Karpas-422 (cell line): ENCODE results near the gene AQP1. TPM values are rescaled to one million over a fixed set of nuclear protein-coding genes. Genes with fewer than 3 reads are reported as not detected.

Experiments
- DNase-seq: peaks from one replicate; pipeline ENCODE4 v3.0.0-alpha.2; 2015
- H2AFZ ChIP-seq: fragments of 200-600 bp; sonication (generic); 2 replicates; pipeline ENCODE4 v1.6.1; 2014; ENCODE audit warnings: antibody characterized with exemption, low read length, mixed read lengths
- H3K27ac ChIP-seq: fragments of 200-600 bp; sonication (generic); 2 replicates; pipeline ENCODE4 v1.5.1; 2014; ENCODE audit warnings: mild to moderate bottlenecking, low read length, moderate library complexity
- H3K27me3 ChIP-seq: fragments of 200-600 bp; sonication (generic); 2 replicates; pipeline ENCODE4 v1.6.1; 2014; ENCODE audit warnings: low read length, mixed read lengths
- H3K36me3 ChIP-seq: fragments of 200-600 bp; sonication (generic); 2 replicates; pipeline ENCODE4 v1.6.1; 2014; ENCODE audit warnings: low read length, mixed read lengths; ENCODE audit not compliant: insufficient read depth
- H3K4me1 ChIP-seq: fragments of 200-600 bp; sonication (generic); 2 replicates; pipeline ENCODE4 v1.6.1; 2014; ENCODE audit warnings: mild to moderate bottlenecking, low read length, mixed read lengths
- H3K4me2 ChIP-seq: fragments of 200-600 bp; sonication (generic); 2 replicates; pipeline ENCODE4 v1.6.1; 2014; ENCODE audit warnings: low read length, low read depth, mild to moderate bottlenecking; ENCODE audit not compliant: poor library complexity, severe bottlenecking
- H3K4me3 ChIP-seq: fragments of 200-600 bp; sonication (generic); 2 replicates; pipeline ENCODE4 v1.5.1; 2014; ENCODE audit warnings: mild to moderate bottlenecking, antibody characterized with exemption, low read length, mixed read lengths
- H3K79me2 ChIP-seq: fragments of 200-600 bp; sonication (generic); 2 replicates; pipeline ENCODE4 v1.6.1; 2014; ENCODE audit warnings: mild to moderate bottlenecking, low read length, mixed read lengths
- H3K9ac ChIP-seq: fragments of 200-600 bp; sonication (generic); 2 replicates; pipeline ENCODE4 v1.6.0; 2014; ENCODE audit warnings: low read length
- H3K9me2 ChIP-seq: fragments of 200-600 bp; sonication (generic), shearing (Covaris generic); replicated peaks from 2 replicates; pipeline ENCODE4 v1.6.0; 2014; ENCODE audit warnings: mild to moderate bottlenecking, low read length, moderate library complexity; ENCODE audit not compliant: insufficient read depth
- H3K9me3 ChIP-seq: fragments of 300-700, 200-600 bp; sonication (generic); 2 replicates; pipeline ENCODE4 v1.6.1; 2014; ENCODE audit warnings: low read length, mixed read lengths
- H4K20me1 ChIP-seq: fragments of 200-600 bp; sonication (generic); 2 replicates; pipeline ENCODE4 v1.6.1; 2014; ENCODE audit warnings: mild to moderate bottlenecking, antibody characterized with exemption, low read length, low read depth; ENCODE audit not compliant: insufficient read depth
- total RNA-seq: library from RNA; depleted of rRNA; stranded (reverse); fragments of >200 nt; shearing (Covaris generic); gene quantifications from 2 replicates; pipeline ENCODE4 v1.2.3, GENCODE V29; 2014; ENCODE audit warnings: low replicate concordance

Gene AQP1
- total RNA-seq, 1 experiment from 2014 or later: 0.82 TPM

GRCh38 chr7:30916255-30916654 is 4.6 kb downstream of the AQP1 start:
- Histone ChIP-seq H3K79me2 (no peaks in the 10 kb centered on the region), H3K9me3 (no peaks in the 10 kb centered on the region), H3K4me2 (no peak overlapping the region), H3K27ac (no peak overlapping the region), H3K36me3 (no peaks in the 10 kb centered on the region), H3K4me3 (no peak overlapping the region), H2AFZ (no peak overlapping the region), H3K9ac (no peak overlapping the region), H3K27me3 (no peaks in the 10 kb centered on the region), H3K4me1 (no peaks in the 10 kb centered on the region), H4K20me1 (no peaks in the 10 kb centered on the region), H3K9me2 (no peaks in the 10 kb centered on the region)
- no peak for DNase-seq

DNA sequence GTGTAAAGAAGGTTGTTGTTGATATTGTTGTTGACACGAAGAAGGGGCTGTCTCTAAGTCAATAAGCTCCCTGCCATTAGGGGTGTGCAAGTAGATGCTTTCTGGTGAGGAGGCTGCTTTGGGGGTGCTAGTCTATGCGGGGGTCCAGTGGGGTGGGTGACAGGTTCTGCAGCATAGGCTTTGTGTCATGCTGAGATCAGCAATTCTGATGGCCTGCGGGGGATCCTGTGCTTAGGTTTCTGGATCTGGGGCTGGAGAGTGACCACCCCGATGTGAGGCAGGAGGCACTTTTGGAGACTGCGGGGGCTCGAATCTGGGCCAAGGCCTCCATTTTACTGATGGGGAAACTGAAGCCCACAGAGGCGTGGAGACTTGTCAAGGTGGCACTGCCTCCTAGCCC is 5.1 kb downstream of the AQP1 start:
- Histone ChIP-seq H3K9ac (no peak overlapping the region), H3K27me3 (no peaks in the 10 kb centered on the region), H3K9me2 (no peaks in the 10 kb centered on the region), H3K4me1 (no peaks in the 10 kb centered on the region), H3K9me3 (no peaks in the 10 kb centered on the region), H4K20me1 (no peaks in the 10 kb centered on the region), H3K4me3 (no peak overlapping the region), H3K27ac (no peak overlapping the region), H2AFZ (no peak overlapping the region), H3K79me2 (no peaks in the 10 kb centered on the region), H3K36me3 (no peaks in the 10 kb centered on the region), H3K4me2 (no peak overlapping the region)
- no peak for DNase-seq

DNA sequence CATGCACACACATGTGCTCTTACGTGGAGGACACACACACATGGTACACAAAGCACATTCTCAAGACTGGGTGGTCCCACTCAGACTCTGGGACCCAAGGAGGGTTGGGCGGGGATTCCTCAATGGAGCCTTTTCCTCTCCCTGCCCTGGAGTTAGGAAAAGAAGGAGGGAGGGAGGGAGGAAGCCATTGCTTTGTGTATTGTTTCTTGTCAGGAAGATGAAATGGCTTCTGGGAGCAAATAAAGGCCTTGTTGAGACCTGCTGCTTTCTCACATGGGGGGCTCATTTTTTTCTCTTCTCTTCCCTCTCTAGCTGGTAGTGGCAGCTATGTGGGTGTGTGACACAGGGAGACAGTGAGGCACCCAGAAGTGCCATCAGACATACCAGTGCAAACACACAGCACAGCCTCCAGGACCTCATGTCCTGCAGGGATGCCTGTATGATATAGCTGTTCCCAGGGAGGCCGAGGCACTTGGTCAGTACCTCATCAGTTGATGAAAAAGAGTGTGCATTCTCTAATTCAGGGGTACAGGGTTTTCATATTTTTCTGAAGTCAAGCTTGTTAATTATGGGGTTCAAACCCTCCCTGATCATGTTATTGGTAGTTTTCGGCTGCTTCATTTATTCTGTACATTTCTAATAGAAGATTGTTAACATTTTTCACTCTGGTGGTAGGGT is 5.7 kb downstream of the AQP1 start:
- no peaks in the 10 kb centered on the region for H4K20me1 ChIP-seq
- H3K27ac ChIP-seq: no peak overlapping the region
- H3K9me3 ChIP-seq: no peaks in the 10 kb centered on the region
- H3K4me3 ChIP-seq: no peak overlapping the region
- H3K27me3 ChIP-seq: no peaks in the 10 kb centered on the region
- H3K36me3 ChIP-seq: no peaks in the 10 kb centered on the region
- H3K4me2 ChIP-seq: no peak overlapping the region
- no peaks in the 10 kb centered on the region for H3K79me2 ChIP-seq
- no peak overlapping the region for H3K9ac ChIP-seq
- no peaks in the 10 kb centered on the region for H3K4me1 ChIP-seq
- H2AFZ ChIP-seq: no peak overlapping the region
- DNase-seq: no peak
- H3K9me2 ChIP-seq: no peaks in the 10 kb centered on the region

DNA sequence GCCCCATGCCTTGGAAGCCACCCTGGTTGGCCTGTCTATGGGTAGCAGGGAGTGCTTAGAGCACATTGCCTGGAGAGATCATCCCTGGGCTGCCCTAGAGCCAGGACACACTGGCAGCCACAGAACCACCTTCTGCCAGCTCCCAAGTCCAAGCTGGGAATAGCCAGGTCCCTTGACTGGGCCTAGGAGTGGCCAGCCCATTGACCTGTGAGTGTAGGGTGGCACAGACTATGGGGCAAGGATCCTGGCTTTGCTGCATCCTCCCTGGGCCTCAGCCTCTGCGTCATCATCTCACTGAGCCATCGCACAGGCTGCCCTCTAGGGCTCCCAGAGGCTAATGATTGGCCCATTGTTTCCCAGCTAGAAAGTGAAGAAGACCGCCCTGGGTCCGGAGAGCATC is 7.0 kb downstream of the AQP1 start:
- H3K9me2 ChIP-seq: no peaks in the 10 kb centered on the region
- H3K9me3 ChIP-seq: no peaks in the 10 kb centered on the region
- H3K9ac ChIP-seq: no peak overlapping the region
- H3K27ac ChIP-seq: no peak overlapping the region
- H3K4me2 ChIP-seq: no peak overlapping the region
- no peak for DNase-seq
- H3K4me1 ChIP-seq: no peaks in the 10 kb centered on the region
- H4K20me1 ChIP-seq: no peaks in the 10 kb centered on the region
- no peak overlapping the region for H3K4me3 ChIP-seq
- H2AFZ ChIP-seq: no peak overlapping the region
- no peaks in the 10 kb centered on the region for H3K27me3 ChIP-seq
- H3K79me2 ChIP-seq: no peaks in the 10 kb centered on the region
- H3K36me3 ChIP-seq: no peaks in the 10 kb centered on the region

- no peak for DNase-seq
- no peaks in the 10 kb centered on the region for H3K27me3 ChIP-seq
- no peak overlapping the region for H3K4me3 ChIP-seq
- H3K9me3 ChIP-seq: no peaks in the 10 kb centered on the region
- H3K4me2 ChIP-seq: no peak overlapping the region
- no peaks in the 10 kb centered on the region for H3K36me3 ChIP-seq
- no peak overlapping the region for H2AFZ ChIP-seq
- no peaks in the 10 kb centered on the region for H3K9me2 ChIP-seq
- H3K9ac ChIP-seq: no peak overlapping the region
- H3K79me2 ChIP-seq: no peaks in the 10 kb centered on the region
- H4K20me1 ChIP-seq: no peaks in the 10 kb centered on the region
- no peak overlapping the region for H3K27ac ChIP-seq
- H3K4me1 ChIP-seq: no peaks in the 10 kb centered on the region
These were observed 8.4 kb downstream of the AQP1 start for GRCh38 chr7:30920021-30920583.

DNA sequence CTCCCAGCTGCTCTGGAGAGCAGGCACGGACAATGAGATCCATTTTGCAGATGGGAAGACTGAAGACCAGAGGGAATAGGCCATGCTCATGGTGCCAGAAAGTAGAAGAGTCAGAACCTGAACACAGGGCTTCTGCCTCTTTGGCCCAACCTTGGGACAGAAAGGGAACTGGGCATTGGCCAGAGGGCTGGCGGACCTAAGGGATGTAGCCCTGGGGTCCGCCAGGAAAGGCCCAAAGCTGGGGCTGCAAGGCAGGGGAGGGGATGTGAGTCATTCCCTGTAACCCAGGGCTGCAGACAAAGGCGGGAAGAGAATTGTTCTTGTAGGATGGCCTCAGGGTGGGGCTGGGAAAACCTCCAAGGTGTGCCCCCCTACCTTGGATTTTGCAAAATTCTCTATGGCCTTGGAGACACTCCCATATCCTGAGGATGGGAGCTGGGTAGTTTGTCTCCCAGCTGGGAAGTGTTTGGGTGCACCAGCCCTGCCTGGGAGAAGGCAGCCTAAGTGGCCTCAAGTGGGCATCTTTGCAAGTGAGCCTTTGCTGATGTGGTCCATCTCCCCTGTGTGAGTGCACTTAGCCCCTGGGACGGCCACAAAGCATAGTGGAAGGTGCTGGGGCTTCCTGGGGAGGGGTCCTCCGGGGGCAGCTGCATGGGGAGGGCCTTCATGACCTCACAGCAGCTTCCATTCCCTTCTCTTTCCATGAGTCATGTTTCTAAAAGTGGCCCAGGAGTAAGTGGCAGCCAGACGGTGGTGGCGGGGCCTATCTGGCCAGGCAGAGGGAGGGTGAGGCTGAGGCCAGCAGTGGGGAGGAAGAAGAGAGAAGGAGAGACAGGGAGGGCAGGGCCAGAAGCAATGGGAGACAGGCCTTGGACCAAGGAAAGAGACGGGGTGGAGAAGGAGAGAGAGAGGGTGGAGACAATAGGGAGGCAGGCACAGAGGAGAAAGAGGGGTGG is 9.2 kb downstream of the AQP1 start:
- H3K4me1 ChIP-seq: no peaks in the 10 kb centered on the region
- no peak overlapping the region for H3K4me2 ChIP-seq
- no peak overlapping the region for H3K27ac ChIP-seq
- H4K20me1 ChIP-seq: no peaks in the 10 kb centered on the region
- H3K9me2 ChIP-seq: no peaks in the 10 kb centered on the region
- H3K4me3 ChIP-seq: no peak overlapping the region
- DNase-seq: no peak
- H3K27me3 ChIP-seq: no peaks in the 10 kb centered on the region
- no peaks in the 10 kb centered on the region for H3K9me3 ChIP-seq
- no peaks in the 10 kb centered on the region for H3K79me2 ChIP-seq
- no peaks in the 10 kb centered on the region for H3K36me3 ChIP-seq
- no peak overlapping the region for H3K9ac ChIP-seq
- no peak overlapping the region for H2AFZ ChIP-seq

DNA sequence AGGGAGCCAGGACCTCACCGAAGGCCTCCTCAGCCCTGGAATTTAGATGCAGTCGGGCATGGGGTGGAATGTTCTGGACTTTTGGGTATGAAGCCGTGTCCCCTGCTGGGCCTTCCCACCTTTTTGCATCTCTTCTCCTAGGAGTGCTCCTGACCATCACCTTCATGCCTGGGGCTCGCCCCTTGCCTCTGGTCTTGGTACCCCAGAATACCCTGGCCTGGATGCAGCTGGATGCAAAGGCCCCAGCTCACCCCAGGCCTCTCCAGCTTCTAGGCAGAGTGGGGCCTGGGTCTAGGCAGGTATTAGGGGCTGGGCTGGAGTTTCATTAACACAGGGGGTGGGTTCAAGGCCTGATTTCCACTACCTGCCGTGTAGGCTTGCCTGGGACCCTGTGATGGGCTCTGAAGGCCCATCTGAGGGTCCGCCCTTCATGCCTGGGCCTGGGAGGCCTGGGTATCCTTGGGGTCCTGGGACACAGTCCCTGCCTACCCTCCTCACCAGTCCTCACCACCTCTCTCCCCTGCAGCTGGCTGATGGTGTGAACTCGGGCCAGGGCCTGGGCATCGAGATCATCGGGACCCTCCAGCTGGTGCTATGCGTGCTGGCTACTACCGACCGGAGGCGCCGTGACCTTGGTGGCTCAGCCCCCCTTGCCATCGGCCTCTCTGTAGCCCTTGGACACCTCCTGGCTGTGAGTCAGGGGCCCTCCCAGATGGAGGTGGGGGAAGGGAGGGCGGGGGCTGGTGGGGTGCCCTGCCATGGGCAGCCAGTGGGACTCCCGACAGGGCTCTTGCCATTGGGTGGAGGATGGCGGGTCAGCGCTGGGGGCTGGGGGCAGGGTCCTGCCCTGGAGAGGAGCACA is 10.1 kb downstream of the AQP1 start:
- Histone ChIP-seq H3K4me3 (no peak overlapping the region), H3K27me3 (no peaks in the 10 kb centered on the region), H2AFZ (no peak overlapping the region), H3K79me2 (no peaks in the 10 kb centered on the region), H3K4me1 (no peaks in the 10 kb centered on the region), H3K9me3 (no peaks in the 10 kb centered on the region), H3K27ac (no peak overlapping the region), H3K4me2 (no peak overlapping the region), H3K36me3 (no peaks in the 10 kb centered on the region), H4K20me1 (no peaks in the 10 kb centered on the region), H3K9ac (no peak overlapping the region), H3K9me2 (no peaks in the 10 kb centered on the region)
- no peak for DNase-seq
